GM18951 (cell line): ENCODE data around the gene SPON2.

Experiments used
- POLR2A ChIP-seq: IDR thresholded peaks from 4 replicates; pipeline ENCODE4 v1.6.1; 2011; ENCODE audit warnings: mild to moderate bottlenecking; ENCODE audit not compliant: insufficient read length, insufficient read depth; ENCODE audit errors: extremely low read depth
- in situ Hi-C: fragments of 300-500 bp; cut with MboI; formaldehyde crosslinking; loops from one replicate; pipeline ENCODE4 v1.12.0; 2022; ENCODE audit warnings: low sequenced_read_pairs, mixed read lengths, inconsistent platforms; ENCODE audit not compliant: unreplicated experiment

Gene SPON2

DNA sequence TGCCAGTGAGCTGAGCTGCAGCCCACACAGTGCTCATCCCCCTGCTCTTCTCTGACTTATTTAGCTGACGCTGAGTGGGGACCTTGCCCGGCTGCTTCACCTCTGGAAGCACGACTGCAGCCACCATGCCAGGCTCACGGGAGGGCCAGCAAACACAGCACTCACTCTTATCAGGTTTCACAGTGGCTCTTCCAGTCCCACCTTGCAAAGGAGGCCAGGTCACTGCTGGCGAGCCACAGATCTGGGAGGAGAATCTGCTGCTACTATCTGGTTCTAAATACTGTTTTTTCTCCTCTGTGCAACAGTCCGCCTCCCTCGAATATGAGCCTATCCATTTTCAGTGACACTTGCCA is 6.7 kb upstream of the SPON2 start:
- in situ Hi-C loops, result no loop called here
- no peak for TF ChIP-seq POLR2A

DNA sequence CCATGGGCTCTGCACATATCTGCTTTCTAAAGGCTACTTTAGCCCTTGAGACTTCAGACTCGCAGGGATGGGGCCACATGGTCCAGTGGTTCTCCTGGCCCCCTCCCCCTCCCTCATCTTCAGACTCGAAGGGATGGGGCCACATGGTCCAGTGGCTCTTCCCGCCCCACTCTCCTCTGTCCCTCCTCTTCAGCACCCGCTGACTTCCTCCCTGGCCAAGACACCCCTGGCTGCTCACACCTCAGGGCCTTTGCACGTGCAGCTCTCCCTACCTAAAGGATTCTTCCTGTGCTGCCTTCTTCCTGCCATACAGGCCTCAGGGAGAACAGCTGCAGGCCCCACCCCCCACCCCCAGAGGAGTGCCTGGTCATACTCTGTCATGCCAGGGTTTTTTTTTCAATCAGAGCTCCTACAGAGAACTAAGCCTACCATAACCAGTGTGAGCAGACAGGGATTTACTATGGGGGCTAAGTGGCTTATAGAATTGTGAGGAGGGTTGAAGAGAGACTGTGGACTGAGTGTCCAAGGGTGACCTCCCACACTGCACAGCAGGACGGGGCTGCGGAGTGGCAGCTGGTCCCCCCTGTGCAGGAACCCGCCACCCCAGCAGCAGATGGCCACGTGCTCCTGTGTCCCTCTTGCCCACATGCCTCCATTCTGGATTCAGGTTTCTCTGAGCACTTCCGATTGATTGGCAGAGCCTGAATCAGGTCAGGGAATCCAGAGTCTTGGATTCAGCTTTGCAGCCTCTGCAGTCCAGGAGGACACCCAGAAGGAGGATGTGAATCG is 6.1 kb upstream of the SPON2 start:
- no peak for TF ChIP-seq POLR2A
- in situ Hi-C loops, result no loop called here

DNA sequence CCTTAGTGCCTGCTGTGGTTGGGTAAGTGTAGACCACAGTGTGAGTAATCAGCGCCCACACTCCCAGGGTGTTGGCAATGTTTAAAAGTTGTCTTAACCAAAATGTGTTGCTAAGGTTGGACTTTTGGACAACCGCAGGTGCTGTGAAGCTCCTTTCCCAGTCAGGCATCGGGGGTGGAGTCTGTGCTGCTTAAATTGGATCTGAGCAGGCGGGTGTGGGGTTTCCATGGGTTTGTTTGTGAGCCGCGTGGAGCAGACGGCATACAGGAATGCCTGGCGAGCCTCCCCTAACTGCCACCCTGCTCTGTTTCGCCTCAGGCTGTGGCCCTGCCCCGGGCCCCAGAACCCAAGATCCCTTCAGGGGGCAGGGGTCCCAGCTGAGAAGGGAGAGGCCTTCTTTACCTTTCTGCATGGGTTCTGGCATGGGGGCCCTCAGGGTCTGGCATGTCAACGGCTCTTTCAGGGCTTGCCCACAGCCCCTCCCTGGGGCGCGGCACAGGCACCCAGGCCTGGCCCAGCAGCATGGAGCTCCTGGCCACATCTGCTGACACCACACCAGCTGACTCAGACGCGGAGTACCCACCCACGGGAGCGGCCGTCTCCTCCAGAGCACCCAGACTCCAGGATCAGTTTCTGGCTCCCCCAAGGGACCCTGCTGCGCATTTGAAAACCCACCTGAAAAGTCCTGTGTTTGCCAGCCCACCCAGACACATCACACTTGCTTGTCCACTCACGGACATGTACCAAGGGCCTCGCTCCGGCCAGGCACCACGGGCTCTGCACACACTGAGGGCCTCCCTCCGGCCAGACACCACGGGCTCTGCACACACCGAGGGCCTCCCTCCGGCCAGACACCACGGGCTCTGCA is 5.1 kb upstream of the SPON2 start:
- TF ChIP-seq POLR2A, result no peak
- in situ Hi-C loops, result no loop called here

DNA sequence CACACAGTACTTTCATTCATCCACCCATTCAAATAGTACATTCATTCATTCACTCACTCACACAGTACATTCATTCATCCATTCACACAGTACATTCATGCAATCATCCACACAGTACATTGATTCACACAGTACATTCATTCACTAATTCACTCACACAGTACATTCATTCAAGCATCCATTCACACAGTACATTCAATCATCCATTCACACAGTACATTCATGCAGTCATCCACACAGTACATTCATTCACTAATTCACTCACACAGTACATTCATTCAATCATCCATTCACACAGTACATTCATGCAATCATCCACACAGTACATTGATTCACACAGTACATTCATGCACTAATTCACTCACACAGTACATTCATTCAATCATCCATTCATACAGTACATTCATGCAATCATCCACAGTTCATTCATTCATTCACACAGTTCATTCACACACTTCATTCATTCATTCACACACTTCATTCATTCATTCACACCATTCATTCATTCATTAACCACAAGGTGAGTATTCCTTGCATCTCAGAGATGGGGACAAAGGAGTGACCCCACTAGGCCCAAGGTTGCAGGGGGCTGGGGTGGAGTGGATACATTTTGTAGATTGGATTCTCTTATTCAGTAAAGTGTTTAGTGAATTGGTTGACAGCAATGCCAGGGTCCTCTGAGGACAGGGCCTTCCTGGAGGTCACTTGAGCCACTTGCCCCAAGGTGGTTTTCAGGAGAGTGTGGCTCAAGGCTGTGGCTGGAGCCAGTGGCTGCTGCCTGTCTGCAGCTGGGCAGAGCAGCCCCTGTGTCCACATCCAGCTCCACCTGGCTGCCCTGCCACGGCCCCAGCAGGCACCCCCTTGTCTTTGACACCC is 4.3 kb upstream of the SPON2 start:
- in situ Hi-C loops, result no loop called here
- TF ChIP-seq POLR2A, result no peak

DNA sequence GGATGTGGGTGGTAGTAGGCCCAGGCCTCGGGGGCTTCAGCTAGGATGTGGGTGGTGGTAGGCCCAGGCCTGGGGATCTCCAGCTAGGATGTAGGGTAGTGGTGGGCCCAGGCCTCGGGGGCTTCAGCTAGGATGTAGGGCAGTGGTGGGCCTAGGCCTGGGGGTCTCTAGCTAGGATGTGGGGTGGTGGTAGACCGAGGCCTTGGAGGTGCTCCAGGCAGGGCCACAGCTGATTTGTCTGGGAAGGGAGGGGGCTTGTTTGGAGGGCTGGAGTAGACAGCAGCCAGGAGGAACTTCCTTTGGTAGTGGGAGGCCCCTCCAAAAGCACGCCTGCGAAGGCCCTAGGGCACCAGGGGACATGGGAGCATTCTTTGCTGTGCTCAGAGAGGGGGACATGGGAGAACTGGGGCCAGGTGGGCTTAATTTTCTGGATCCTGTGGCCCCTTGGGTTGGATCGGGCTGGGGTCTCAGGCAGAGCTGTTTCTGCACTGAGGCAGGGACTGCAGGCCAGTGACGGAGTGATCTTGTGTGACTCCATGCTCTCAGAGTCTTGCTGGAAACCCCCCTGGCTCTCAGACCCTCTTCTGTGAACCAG is 3.3 kb upstream of the SPON2 start:
- in situ Hi-C loops, result no loop called here
- TF ChIP-seq POLR2A, result no peak

DNA sequence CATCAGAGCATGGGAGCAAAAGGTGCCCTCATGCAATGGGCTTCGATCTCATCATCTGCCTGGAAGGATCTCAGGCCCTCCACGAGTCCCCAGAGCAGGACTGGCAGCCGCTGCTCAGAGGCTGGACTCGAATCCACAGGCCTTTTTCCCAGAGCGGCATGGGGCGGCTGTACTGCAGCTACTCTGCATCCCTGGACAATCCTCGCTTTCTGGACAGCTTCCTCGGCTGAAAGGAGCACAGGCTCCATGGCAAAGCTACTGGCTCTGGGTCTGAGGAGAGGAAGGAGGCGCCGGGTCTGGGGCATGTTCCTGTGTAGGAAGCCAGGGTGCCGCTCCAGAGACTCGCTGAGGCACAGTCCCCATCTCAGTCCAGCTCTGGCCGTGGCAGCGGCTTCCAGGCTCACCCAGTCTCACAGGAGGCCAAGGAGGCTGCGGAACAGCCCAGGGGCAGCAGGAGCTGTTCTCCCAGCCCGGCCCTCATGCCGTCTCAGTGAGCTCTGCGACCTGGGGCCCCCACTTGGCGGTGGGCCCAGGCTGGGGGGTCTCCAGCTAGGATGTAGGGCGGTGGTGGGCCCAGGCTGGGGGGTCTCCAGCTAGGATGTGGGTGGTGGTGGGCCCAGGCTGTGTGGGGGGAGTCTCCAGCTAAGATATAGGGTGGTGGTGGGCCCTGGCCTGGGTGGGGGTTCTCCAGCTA is 2.7 kb upstream of the SPON2 start:
- no peak for TF ChIP-seq POLR2A
- in situ Hi-C loops, result no loop called here

DNA sequence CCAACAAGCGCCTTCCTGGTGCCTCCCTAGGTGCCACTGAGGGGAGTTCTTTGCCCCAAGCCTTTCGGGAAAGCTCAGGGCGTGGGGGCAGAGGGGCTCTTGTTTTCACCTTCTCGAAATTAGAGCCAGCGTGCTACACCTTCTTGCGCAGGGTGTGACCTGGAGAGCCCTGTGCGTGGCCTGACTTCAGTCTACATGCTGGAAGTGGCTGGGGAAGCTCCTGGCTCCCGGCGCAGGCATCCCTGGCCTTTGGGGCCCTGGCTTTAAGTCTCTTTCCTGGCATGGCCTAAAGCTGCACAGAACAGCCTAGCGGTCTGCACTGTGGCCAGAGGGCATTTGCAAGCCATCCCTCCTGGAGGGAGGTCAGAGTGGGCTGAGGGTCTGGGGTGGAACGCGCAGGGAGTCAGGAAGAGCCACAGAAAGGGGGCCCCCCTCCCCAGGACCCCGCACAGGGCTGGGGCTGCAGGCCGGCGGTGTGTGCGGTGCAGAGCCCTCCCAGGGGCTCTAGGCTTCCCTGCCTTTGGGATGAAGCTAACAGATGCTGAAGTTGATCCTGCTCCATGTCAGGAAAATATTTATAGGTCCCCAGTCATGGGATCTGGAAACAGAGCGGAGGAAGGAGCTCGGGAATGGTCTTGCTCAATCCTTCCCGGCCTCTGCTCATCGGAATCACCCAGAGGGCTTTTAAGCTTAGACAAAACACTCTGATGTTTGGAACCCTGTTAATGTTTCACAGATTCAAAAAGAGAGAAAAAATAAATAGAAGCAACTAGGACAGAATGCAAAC is 781 bp upstream of the SPON2 start:
- in situ Hi-C loops, result no loop called here
- TF ChIP-seq POLR2A, result no peak

DNA sequence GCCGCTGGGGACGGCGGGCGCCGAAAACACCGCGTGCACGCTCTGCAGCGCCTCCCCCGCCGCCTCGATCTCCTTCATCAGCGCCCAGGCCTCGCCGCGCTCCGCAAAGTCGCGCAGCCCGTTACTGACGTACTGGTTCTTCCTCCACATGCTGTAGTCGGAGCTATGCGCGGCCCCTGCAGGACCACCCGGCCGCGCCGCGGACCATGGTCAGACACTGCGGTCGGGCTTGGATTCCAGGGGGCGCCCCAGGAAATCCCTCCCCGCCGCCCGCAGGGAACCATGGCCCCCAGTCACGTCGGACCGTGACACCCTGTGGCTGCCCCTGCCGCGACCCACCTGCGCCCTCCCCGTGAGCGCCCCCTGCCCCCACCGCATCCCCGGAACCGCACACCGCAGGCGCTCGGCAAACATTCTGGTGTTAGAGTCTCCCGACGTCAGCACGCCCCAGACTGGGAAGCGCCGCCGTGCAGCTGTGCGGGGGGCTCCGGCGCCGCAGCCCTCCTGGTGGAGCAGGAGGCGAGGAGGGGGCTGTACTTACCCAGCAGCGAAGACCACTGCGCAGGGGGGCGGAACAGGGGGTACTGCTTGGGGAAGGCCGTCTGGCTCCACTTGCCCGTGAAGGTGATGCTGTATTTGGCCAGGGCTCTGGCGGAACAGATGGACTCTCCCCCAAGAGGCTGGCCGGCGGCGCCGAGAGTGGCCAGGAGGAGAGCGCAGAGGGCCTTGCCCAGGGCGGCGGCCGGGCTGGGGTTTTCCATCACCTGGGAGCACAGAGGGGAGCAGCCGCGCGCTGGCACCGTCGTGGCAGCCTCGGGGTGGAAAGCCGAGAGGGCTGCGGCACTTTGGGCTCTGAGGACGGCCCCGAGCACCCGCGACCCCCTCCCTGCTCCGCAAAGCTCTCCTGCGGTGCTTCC is 814 bp downstream of the SPON2 start:
- in situ Hi-C loops, result no loop called here
- TF ChIP-seq POLR2A, result no peak

DNA sequence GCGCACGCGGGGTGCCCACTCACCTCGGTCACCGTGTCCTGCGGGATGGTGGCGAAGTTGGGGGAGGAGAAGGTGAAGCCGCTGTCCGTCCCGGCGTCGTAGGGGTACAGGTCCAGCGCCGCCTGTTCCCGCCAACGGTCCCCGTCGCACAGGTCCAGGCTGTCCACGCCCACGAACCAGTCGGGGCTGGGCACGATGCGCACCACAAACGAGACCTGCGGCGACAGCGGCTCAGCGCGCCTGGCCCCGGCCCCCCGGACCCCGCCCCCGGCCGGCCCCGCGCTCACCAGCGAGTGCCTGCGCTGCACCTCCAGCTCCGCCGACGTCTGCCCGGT is 1.4 kb downstream of the SPON2 start:
- TF ChIP-seq POLR2A, result no peak
- in situ Hi-C loops, result no loop called here

DNA sequence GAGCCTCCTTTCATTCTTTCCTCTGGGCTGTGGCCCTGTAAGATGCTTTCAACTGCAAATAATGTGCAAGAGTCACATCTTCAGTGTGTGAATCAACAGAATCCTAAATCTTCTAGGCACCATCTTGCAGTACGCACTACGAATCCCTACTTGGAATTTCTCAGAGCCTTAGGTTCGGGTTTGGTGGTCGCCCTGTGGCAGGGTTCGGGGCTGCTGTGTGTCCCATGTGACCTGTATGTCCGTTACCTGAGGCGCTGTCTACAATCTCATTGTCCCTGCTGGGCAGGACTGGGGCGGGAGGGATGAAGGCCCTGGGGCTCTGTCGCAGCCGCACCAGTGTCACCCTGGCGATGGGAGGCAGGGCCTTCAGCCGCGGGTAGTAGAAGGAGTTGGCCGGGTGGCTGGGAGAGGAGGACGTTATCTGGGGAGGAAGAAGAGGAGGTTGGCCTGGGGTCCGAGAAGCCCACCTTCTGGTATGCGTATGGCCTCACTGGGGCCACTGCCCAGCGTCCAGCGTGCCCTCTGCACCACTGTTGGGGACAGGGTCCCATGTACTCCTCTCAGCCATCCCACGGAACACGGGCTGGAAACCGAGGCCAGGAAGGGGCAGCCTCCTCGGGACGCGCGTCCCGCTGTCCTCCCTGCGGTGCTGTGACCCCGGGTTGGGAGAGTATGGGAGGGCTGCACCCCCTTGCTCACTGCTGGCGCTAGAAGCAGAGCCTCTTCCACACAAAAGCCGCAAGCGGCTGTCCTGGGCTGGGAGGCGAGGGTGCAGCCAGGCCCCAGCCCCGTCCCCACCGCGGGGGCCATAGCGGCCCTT is 2.0 kb downstream of the SPON2 start:
- TF ChIP-seq POLR2A, result no peak
- in situ Hi-C loops, result no loop called here

DNA sequence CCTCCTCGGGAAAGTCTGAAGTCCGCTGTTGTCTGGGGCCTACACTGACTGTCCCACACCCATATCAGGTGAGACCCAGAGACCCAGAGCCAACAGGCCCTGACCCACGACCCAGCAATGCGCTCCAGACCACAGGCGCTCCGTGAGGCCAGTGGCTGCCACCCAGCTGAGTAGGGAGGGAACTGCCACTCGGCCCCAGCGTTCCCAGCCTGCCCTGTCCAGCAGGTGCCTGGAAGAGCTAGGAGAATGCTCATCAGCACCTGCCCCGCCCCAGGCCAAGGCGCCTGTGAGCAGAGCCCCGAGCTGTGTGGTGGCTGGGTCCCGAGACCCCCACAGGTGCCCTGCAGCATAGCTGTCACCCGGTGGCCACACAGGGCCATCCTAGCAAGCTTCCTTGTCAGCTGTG is 2.7 kb downstream of the SPON2 start:
- in situ Hi-C loops, result no loop called here

More for the DNA sequence above, 2.7 kb downstream of the SPON2 start:
- TF ChIP-seq POLR2A, result no peak
